Measurements from ENCODE around the gene CKAP4.

The CKAP4 gene

DNA sequence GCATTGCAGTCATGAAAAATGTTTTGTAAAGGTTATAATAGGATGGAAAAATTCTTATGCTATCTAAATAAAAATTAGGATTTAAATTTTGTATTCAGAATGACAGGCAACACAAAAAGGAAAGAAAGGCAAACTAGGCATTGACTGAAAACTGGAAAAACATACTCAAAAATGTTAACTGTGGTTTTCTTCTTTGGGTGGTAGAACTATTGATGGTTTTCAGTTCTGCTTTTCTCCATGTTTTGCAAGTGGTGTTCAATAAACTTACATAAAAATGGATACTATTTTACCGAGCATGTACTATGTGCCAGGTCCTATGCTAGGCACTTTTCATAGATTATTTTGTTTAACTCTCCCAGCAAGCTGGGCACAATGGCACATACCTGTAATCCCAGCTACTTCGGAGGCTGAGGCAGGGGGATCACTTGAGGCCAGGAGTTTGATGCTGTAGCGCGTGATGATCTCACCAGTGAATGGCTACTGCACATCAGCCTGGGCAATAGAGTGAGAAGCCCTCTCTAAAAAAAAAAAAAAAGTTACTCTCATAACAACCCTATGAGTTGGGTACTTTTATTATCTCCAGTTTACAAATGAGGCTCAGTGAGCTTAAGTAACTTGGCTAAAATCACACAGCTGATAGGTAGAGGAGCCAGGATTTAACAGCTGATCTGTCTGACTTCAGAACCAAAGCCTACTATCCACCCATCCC, 28.4 kb upstream of the CKAP4 start:
- H3K4me3 ChIP-seq (ENCODE audit: low read depth, low read length) = no peak overlapping the region
- no peaks in the 10 kb centered on the region for H3K9me3 ChIP-seq
- H3K27me3 ChIP-seq = peaks cover 4% of the 10 kb centered on the region; the same call in 1 of the 2 replicates
- H3K36me3 ChIP-seq = no peaks in the 10 kb centered on the region
- TF ChIP-seq, protein P1, sequence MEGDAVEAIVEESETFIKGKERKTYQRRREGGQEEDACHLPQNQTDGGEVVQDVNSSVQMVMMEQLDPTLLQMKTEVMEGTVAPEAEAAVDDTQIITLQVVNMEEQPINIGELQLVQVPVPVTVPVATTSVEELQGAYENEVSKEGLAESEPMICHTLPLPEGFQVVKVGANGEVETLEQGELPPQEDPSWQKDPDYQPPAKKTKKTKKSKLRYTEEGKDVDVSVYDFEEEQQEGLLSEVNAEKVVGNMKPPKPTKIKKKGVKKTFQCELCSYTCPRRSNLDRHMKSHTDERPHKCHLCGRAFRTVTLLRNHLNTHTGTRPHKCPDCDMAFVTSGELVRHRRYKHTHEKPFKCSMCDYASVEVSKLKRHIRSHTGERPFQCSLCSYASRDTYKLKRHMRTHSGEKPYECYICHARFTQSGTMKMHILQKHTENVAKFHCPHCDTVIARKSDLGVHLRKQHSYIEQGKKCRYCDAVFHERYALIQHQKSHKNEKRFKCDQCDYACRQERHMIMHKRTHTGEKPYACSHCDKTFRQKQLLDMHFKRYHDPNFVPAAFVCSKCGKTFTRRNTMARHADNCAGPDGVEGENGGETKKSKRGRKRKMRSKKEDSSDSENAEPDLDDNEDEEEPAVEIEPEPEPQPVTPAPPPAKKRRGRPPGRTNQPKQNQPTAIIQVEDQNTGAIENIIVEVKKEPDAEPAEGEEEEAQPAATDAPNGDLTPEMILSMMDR (IDR thresholded peaks at IDR 0.05; ENCODE audit: low read depth, low read length) = no peak
- no peak for DNase-seq
- no peaks in the 10 kb centered on the region for H3K4me1 ChIP-seq

DNA sequence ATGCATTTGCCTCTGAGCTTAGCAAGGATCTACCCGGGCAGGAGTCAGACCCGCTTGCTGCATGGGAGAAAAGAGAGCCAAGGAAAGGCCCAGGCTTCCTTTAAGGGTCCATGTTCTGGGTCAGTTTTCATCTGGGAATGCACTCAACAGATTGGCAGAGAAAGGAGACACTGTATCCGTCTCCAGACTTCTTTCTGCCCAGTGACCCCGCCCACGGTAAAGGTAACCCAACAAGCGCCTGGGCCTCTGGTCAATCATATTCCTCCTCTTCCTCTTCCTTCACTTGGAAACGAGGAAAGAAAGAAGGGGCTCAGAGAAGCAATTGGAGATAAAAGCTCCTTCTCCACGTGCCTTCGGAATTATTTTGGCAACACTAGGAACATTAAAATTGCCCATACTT, 27.6 kb upstream of the CKAP4 start:
- Histone ChIP-seq H3K9me3 (no peaks in the 10 kb centered on the region), H3K4me1 (no peaks in the 10 kb centered on the region), H3K36me3 (no peaks in the 10 kb centered on the region), H3K4me3 (ENCODE audit: low read depth, low read length) (no peak overlapping the region), H3K27me3 (peaks cover 4% of the 10 kb centered on the region; the same call in 1 of the 2 replicates)
- DNase-seq = no peak
- TF ChIP-seq, protein P1 (IDR thresholded peaks at IDR 0.05; ENCODE audit: low read depth, low read length) = no peak

DNA sequence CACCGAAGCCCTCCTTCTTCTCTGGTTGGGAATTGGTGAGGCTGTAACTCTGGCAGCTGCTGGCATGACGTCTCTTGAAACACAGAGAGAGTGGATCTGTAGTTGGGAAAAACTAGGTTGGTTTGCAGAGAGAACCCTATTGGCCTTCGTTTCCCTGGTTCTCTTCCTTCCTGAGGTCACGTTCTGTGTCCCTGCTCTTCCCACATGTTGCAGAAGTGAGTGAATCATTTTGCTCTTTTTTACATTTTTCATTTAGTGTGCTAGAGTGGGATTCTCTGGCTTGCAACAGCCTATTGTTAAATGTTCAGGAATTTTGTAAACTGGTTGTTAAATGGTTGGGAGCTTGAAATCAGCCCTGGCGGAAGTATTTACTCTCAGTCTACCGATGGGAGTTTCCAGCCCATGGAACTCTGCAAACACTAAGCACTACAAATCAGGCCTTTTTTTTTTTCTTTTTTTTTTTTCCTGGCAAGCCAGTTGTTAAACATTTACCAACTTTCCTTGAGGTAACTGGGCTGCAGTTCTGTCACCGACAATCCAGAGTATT, 26.8 kb upstream of the CKAP4 start:
- TF ChIP-seq, protein P1 (IDR thresholded peaks at IDR 0.05; ENCODE audit: low read depth, low read length) = no peak
- H3K4me1 ChIP-seq = no peaks in the 10 kb centered on the region
- no peak for DNase-seq

DNA sequence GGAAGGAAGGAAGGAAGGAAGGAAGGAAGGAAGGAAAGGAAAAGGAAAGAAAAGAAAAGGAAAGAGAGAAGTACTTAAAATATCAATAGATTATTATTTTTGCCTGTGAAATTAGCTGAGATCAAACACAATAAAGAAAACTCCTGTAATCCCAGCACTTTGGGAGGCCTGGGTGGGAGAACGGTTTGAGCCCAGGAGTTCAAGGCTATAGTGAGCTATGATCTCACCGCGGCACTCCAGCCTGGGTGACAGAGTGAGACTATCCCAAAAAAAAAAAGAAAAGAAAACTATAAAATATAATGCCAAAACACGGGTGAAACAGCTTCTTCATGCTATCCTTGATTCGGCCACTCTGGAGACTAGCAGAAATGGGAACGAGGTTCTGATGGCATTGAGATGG, 26.2 kb upstream of the CKAP4 start:
- H3K4me3 ChIP-seq (ENCODE audit: low read depth, low read length) = no peak overlapping the region
- TF ChIP-seq, protein P1 (IDR thresholded peaks at IDR 0.05; ENCODE audit: low read depth, low read length) = no peak
- no peaks in the 10 kb centered on the region for H3K36me3 ChIP-seq
- peaks cover 2% of the 10 kb centered on the region; the same call in 1 of the 2 replicates for H3K27me3 ChIP-seq
- DNase-seq = no peak
- H3K9me3 ChIP-seq = no peaks in the 10 kb centered on the region
- no peaks in the 10 kb centered on the region for H3K4me1 ChIP-seq

More for the DNA sequence above, 26.8 kb upstream of the CKAP4 start:
- Histone ChIP-seq H3K27me3 (peaks cover 4% of the 10 kb centered on the region; the same call in 1 of the 2 replicates), H3K9me3 (no peaks in the 10 kb centered on the region), H3K36me3 (no peaks in the 10 kb centered on the region), H3K4me3 (ENCODE audit: low read depth, low read length) (no peak overlapping the region)

DNA sequence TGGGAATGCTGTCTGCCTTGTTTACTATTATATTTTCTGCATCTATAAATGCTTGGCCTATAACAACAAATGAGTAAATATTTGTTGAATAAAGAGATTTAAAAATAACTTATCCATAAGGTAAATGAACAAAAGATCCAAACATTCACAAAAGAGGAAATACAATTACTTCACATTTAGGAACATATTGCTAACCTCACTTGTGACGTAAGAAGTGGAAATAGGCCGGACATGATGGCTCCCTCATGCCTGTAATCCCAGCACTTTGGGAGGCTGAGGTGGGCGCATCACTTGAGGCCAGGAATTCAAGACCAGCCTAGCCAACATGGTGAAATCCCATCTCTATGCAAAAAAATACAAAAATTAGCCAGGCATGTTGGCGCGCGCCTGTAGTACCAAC, 25.7 kb upstream of the CKAP4 start:
- DNase-seq = no peak

More for the DNA sequence above, 25.7 kb upstream of the CKAP4 start:
- H3K9me3 ChIP-seq = no peaks in the 10 kb centered on the region
- no peaks in the 10 kb centered on the region for H3K36me3 ChIP-seq
- TF ChIP-seq, protein P1 (IDR thresholded peaks at IDR 0.05; ENCODE audit: low read depth, low read length) = no peak
- no peaks in the 10 kb centered on the region for H3K4me1 ChIP-seq
- no peak overlapping the region for H3K4me3 ChIP-seq (ENCODE audit: low read depth, low read length)
- no peaks in the 10 kb centered on the region for H3K27me3 ChIP-seq

Measured in BE2C (cell line).